HT-29 (cell line): Measurements from ENCODE around the gene STARD5. TPM values are rescaled to one million over a fixed set of nuclear protein-coding genes. Genes with fewer than 3 reads are reported as not detected.
A peak's percentile ranks its signal among the peaks of the same experiment; 100 is the strongest.
"Not testable (repeated sequence)": the region's sequence is repeated elsewhere in the genome, so short reads cannot be mapped to it uniquely, and the experiment has no call there.

ENCODE experiments used
- DNase-seq: peaks from one replicate; pipeline ENCODE4 v3.0.0-alpha.2; 2015; ENCODE audit warnings: low spot score
- total RNA-seq: library from RNA; depleted of rRNA; stranded (reverse); fragments of >200 nt; shearing (Covaris generic); gene quantifications from 2 replicates; pipeline ENCODE4 v1.2.3, GENCODE V29; 2014; rRNA removed

Gene STARD5, protein sequence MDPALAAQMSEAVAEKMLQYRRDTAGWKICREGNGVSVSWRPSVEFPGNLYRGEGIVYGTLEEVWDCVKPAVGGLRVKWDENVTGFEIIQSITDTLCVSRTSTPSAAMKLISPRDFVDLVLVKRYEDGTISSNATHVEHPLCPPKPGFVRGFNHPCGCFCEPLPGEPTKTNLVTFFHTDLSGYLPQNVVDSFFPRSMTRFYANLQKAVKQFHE
- total RNA-seq, result 0.31 and 1.3 TPM in 2 replicates

DNA sequence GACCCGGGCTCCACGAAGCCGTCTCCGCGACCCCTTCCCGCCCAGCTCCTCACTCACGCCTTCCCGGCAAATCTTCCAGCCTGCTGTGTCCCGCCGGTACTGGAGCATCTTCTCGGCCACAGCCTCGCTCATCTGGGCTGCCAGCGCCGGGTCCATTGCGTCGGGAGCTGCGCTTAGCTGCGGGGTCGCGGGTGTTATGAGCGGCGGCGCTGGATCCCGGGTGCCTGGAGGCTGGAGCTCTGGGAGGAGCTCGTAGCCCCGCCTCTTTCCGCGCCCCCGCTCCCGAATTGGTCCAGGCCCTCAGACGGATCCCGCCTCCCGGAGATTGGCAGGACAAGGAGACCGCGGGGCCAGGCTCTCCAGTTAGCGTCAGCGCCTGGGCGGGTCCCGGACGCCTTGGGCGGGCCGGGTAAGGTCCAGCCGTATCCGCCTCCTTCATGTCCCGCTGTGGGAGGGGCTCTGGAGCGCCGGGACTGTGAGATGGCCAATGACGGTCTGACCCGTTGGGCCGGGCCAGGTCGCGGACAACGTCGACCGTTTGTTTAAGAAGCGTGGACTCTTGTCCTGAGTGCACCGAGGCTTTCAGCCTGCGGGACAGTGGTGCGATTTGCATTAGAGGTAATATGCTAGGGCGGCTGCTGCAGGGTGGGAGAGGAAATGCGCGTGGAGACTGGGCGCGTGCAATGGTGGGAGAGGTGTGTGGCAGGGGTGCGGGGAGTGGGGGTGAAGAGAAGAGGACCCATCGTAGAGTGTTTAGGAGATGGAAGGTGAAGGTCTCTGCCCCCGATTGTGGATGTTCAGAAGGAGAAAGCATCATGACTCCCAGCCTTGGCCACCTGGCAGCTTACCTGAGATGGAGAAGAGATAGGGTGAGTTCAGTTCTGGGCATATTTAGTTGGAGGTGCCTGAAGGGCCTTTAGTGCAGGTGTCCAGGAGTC, at the start of gene STARD5:
Gene STARD5, minus strand, starts transcription at position 198 of the 938 bp plus-strand sequence. Its CDS starts 42 bp downstream, at position 156.
- DNase-seq, result peak; percentile 98

DNA sequence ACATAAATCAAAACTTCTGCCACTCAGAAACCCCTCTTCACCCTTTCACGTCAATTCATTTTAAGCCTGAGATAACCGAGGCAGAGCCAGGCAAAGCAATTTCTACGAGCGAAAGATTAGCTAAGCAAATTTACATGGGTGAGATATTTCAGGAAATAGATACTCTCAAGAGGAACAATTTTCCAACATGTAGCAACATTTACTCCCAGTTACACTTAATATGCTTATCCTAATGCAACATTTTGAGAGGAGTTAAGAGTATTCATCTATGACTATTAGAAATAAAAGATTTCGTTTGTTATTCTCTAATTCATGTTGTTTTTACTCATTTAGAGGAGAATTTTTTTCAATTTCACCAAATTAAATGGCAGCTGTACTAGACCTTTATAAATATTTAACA, 49.2 kb upstream of the STARD5 start:
- DNase-seq, result no peak

DNA sequence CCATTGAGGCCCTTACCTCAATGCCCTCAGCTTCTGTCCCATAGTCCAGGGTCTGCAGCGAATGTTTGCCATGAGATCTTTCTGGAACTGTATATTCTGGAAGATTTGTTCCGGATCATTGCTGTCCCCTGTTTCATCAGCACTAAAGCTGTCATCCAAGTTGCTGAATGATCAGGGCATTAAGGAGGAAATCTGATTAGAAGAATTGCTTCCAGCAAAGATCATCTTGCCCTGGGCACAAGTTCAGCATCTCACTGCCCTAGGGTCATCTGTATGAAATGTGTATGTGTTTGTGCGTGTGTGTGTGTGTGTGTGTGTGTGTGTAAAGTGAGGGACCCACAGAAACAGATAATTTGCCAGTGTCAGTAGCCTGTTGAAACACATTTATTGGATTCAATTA, 48.6 kb upstream of the STARD5 start:
- DNase-seq, result no peak

DNA sequence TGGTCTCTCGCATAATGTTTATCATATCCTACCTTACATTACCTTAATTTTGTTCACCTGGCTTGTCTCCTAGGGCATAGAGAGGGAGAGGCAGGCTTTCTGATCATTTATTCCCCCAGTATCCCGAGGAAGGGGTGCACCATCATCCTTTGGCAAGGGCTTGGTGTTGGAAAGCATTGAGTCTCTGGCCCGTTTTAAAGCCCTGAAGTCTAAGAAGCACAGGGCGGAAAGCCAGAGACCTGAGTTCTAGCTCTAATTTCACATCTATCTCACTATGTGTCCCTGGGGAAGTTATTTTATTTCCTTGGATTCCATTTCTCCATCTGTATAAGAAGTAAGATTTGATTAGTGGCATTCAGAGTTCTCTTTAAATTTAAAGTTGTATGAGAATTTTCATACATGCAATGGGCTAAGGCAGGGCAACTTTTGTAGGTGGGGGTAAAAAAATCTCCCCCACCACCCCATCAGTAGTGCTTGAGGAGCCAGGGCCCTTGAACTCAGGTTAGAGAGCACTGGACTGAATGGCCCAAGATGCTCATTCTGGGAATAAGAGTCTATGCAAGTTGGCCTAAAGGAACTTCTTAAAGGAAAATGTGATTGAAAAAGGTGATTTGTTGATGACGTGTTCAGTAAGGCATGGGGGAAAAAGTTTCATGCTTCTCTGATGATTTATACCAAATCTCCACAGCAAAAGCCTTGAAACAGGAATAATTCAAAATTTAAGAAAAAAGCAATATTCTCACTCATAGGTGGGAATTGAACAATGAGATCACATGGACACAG, 40.0 kb upstream of the STARD5 start:
- DNase-seq, result no peak

DNA sequence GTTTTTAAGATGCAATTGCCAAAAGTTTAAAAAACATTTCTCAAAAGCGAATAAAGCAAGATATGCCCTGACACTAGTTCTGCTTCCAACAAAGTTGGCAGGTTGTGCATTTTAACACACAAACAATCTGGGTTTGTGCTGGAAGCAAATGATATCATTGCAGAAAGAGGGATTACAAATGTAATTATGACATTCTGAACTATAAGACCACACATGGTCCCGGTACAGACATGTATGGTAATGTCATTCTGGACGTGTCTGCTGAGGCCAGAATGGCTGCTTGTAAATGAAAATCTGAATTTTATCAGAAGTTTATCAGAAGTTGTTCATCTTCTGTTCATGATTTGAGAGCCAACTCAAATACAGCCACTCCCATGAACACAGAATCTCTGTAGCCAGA, 39.3 kb upstream of the STARD5 start:
- DNase-seq, result no peak

DNA sequence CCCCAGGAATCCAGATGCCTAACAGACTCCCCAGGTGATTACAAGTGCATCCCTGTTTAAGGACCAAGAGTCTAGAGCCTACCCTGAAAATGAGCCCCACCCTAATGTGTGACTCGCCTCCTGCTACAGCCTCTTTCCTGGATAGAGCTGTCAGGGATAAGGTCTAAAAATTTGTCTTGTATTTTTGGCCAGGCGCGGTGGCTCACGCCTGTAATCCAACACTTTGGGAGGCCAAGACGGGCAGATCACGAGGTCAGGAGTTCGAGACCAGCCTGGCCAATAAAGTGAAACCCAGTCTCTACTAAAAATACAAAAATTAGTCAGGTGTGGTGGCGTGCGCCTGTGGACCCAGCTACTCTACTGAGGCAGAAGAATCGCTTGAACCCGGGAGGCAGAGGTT, 38.8 kb upstream of the STARD5 start:
- no peak for DNase-seq

DNA sequence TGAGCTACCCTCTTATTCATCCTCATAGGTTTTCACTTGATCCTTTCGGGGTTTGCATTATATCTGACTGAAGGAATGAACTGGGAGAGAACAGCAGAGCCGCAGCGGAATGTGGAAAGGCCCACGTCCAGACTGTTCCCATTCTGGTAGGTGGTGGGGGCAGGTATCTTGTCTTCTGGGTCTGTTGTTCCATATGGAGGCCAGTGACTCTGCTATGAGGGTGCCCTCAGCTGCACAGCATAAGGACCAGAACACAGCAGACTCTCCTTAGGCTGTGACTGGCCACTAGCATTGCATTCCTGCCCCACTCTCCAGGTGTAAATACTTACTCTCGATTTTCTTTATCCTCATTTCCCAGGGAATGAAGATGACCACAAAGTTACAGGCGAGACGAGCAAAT, 38.0 kb upstream of the STARD5 start:
- DNase-seq, result no peak

DNA sequence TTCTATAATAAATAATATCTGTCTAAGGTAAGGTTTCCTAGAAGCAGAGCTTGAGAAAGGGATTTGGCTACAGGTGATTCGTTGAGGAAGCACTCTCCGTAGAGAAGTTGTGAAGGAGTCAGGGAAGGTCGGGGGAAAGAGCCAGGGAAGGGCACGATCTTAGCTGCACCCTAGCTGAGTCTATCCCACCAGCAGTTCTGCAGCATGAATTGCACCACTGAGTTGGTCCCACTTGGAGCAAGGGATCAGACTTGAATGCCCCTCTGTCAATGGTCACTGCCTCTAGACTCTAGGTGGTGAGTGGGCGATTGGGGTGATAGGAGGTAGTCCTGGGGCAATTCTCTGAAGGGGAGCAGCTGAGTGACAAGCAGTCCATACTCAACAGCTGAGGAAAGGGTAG, 36.5 kb upstream of the STARD5 start:
- DNase-seq, result no peak

DNA sequence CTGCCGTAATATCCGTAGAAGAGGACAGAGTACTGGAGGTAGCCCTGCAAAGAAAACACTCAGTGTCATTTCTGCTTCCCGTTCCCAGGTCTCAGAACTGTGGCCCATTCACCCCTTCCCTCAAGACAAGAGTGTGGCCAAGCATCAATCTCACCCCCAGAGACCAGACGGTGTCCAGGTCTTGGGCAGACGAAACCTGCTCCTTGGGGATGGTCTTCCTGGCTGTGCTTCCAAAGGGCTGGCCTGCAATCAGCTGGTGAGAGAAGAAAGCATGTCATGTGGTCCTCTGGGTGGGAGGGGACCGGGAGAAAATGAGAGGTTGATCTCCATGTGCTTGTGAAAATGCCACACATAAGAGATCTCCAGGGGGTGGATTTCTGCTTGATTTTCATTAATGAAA, 34.3 kb upstream of the STARD5 start:
- DNase-seq, result no peak

DNA sequence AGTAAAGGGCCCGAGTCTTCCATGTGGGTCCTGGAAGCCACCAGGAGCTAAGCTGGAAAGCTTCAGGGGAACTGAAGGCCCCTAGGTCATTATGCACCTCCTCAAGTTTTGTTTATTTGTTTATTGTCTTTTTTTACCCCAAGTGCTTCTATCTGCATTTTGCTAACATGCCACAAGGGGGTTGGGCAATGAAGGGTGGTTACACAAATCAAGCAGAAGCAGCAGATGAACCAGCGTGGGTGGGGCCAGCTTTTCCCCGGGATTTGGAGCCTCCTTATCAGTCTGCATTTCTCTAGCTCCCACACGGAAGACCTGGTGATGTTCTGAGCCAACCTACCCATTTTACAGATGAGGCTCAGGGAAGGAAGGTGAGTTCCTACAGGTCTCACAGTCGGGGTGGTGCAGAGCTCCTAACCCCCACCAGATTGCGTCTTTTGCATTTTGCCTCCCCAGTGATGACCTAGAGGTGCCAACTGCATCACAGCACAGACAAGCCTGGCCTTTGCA, 33.3 kb upstream of the STARD5 start:
- DNase-seq, result peak; percentile 9

DNA sequence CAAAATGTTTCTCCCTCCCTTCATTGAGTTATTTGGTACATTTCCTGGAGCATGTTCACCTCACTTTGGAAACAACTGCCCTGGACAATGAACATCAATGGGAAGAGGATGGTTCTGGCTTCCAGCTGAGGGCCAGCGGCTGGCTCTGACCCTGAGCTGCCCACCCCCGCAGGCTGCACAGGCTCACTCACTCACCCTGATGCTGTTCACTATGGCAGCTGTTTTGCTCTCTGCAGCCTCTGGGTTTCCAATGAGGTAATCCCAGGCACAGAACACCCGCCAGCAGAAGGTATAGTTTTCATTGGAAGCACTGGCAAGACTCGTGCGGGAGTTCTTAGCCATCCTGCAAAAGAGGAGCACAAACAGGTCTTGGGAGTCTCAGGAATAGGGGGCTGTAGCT, 32.3 kb upstream of the STARD5 start:
- no peak for DNase-seq

DNA sequence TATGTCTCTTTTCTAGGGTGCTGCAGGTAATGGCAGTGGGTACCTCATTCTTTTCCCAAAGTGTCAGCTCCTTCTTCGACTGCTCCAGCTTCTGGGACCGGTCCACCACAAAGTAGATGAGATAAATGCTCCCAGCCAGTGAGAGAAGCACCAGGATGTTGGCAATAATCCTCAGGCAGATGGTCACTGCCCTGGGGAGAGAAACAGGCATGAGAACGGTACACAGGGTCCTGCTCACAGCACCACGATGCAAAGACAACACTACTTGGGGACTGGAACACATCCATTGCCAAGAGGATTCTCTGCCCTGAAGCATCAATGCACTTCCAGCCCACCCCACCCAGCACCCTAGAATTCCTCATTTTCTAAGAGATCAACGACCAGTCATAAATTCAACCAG, 27.7 kb upstream of the STARD5 start:
- DNase-seq, result no peak

DNA sequence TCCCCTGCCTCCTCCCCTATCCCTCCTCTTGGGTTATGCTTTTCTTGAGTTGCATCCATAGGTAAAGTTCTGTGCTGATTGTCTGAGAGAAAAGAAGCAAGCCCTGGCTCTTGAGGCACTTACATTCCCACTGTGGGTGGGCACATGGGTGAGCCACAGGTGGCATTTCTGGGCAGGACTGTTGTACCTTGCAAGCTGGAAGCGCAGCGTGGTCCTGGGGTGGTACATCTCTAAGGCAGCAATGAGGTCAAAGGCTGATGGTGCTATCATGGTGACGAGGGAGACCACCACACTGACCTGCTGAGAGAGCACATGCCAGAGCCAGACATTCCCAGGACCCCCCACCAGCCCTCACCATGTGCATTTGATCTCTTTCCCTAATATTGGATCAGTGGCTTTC, 25.3 kb upstream of the STARD5 start:
- DNase-seq, result no peak

DNA sequence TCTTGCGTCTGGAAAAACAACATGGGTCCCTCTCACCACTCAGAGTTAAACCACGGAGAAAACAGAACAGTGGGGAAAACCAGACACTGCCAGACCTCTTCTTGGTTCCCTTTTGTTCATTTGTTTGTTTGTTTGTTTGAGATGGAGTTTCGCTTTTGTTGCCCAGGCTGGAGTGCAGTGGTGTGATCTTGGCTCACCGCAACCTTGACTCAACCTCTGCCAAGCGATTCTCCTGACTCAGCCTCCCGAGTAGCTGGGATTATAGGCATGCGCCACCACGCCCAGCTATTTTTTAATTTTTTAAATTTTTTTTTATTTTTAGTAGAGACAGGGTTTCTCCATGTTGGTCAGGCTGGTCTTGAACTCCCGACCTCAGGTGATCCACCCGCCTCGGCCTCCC, 24.8 kb upstream of the STARD5 start:
- not testable (repeated sequence) for DNase-seq

DNA sequence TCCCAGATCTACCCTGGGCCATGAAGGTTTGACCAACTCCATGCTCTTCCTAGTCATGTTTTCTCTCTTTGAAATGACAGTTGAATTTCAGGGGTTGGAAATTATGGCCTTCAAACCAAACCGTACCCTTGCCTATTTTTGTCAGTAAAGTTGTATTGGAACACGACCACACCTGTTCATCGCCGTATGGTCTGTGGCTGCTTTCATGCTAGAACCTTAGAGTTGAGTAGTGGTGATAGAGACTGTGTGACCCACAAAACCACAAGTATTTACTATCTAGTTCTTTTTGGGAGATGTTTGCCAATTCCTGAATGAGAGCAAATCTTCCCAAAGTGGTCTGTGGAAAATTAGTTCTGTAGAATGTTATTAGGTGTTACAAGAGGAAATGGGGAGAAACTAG, 24.0 kb upstream of the STARD5 start:
- DNase-seq, result no peak

DNA sequence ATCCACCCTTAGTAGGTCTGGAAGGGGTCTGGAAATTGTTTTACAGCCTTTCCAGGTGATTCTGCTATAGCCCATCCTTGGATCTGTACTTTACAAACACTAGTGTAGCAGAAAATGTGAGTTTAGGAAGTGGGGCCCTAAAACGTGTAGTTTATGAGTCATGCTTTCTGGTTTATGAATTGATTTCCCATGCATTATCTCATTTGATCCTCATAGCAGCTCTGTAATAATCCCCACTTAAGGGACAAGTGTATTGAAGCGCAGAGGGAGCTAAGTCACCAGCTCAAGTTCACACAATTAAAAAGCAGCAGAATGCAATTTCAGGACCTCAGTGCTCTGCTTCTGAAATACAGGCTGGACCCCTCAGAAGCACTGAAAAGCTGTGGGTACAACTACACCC, 22.7 kb upstream of the STARD5 start:
- DNase-seq, result no peak

DNA sequence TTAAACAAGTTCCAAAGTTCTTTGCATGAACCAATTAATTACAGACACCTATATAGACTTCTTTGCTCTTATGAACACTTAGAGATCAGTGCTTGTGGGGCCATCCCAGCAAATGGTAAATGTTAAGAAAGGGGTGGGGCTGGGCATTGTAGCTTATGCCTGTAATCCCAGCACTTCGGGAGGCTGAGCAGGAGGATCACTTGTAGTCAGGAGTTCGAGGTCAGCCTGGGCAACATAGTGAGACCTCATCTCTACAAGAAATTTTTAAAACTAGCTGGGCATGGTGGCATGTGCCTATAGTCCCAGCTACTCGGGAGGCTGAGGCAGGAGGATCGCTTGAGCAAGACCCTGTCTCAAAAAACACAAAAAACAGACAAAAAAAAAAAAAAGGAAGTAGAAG, 19.4 kb upstream of the STARD5 start:
- DNase-seq, result no peak

DNA sequence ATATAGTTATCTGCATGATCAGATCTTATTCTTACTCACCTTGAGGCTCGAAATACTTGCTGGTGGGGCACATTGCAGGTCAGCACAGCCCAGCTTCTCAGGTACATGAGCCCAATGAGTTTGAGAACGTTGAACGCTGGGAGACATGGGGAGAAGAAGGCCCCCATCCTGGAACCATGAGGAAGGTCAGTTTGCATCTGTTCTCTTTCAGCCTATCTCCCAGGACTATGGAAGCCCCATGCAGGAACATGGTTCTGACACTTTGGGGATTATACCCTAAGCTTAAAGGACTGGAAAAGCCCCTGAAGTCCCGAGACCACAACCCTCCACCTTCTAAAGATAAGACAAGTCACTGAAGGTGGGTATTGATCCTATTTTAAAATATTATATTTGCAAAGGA, 17.4 kb upstream of the STARD5 start:
- no peak for DNase-seq

DNA sequence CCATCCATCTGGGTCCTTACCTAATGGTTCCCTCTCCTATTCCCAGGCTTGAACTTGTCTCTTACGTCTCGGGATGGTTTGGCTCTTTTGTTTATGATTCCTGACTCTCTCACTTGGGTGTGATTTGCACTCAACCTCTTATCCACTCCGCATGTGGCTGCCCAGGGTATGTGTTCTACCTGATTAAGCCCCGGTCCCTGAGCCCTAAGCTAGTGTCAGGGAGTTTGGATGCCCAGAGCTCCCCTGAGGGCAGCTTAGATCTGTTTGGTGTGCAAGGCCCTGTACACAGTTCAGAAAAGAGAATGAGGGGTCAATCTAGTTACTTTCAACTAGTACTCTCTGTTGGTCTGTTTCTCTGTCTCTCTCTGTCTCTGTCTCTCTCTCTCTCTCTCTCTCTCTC, 15.9 kb upstream of the STARD5 start:
- no peak for DNase-seq

DNA sequence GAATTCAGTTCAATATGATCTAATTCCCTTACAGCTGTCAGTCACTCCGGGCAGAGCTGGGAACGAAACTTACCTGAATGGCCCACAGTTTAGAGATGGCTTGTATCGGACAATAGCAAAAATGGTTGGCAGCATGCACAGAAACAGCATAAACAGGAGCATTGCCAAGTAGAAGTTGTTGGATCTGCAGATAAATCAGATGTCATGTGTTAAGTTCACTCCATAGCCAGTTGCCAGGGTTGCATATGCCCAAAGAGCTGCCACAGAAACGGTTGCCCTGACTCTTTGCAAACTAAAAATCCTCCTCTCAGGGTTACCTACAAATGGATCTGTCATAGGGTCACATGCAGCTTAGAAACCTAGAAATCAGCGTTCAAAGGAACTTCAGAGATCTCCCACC, 15.4 kb upstream of the STARD5 start:
- no peak for DNase-seq

DNA sequence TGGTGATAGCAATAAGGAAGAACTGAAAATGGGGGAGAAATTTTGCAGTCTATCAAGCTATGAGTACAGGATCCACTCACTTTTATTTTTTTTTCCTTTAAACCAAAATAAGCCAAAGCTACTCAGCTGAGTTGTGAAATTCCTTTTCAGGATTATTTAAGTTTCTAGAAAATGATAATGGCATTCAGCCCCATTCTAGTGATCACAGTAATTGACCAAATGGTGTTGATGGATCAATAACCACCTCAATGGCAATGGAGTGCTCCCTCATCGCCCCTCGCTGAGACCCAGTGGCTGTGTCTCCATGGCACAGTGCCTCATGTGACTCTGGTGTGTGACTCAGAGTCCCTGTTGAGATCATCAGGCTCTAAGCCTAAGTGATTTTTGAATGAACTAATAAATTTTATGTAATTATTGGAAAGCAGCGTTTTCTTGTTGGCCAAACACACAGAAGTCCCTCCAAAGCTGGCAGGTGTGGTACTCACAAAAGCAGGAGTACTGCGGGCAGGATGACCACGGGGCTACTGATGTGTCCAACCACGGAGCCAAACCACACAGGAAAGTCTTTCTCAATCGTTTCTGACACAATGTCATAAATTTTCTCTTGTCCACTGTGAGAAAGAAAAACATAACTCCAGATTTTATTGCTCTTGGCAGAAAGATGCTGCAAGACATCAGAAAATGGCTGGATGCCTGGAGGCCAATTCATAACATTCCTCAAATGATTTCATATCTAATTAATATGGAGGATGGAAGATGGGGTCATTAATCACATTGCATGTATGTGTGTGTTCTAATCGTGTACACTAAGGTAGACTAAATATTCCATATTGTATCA, 14.4 kb upstream of the STARD5 start:
- DNase-seq, result no peak
